HAP-1 (cell line): ENCODE data around the gene P4HA1.
A peak's percentile ranks its signal among the peaks of the same experiment; 100 is the strongest.
"Not testable (repeated sequence)": the region's sequence is repeated elsewhere in the genome, so short reads cannot be mapped to it uniquely, and the experiment has no call there.

Experiments
- DNase-seq, 2 experiments: peaks; one replicate each; pipeline ENCODE4 v3.0.0-alpha.2; 2016 to 2020; ENCODE audit warnings: low spot score in 2 of 2
- H3K27me3 ChIP-seq: fragments of 250-450 bp; sonication (Bioruptor Pico); 2 replicates; pipeline ENCODE4 v1.5.1; 2020; ENCODE audit warnings: low read depth, mild to moderate bottlenecking, moderate library complexity
- H3K36me3 ChIP-seq: fragments of 250-450 bp; sonication (Bioruptor Pico); replicated peaks from 2 replicates; pipeline ENCODE4 v1.5.1; 2020; ENCODE audit warnings: mild to moderate bottlenecking
- H3K4me1 ChIP-seq: fragments of 250-450 bp; sonication (Bioruptor Pico); 2 replicates; pipeline ENCODE4 v1.5.1; 2020; ENCODE audit warnings: mild to moderate bottlenecking
- H3K4me3 ChIP-seq: fragments of 250-450 bp; sonication (Bioruptor Pico); 2 replicates; pipeline ENCODE4 v1.5.1; 2020; ENCODE audit warnings: mild to moderate bottlenecking, moderate library complexity
- H3K9me3 ChIP-seq: fragments of 250-450 bp; sonication (Bioruptor Pico); 2 replicates; pipeline ENCODE4 v1.5.1; 2020; ENCODE audit warnings: mild to moderate bottlenecking, moderate library complexity
- in situ Hi-C: fragments of 300-500 bp; cut with MboI; formaldehyde crosslinking; loops from 3 replicates; pipeline ENCODE4 v1.14.3; 2020; ENCODE audit warnings: low sequenced_read_pairs, inconsistent platforms, mixed read lengths

The P4HA1 gene

GRCh38 chr10:73112032-73112431, 15.4 kb upstream of the P4HA1 start:
- in situ Hi-C loops, DNase-seq: not testable (repeated sequence)

GRCh38 chr10:73110345-73110849, 13.7 kb upstream of the P4HA1 start, which contains the start of gene NUDT13:
Gene NUDT13, plus strand, starts transcription at chr10:73110455. Its CDS starts 3,911 bp downstream, at chr10:73114366.
- Histone ChIP-seq H3K4me1 (peaks cover 6% of the 10 kb centered on the region; the same call in 1 of the 2 replicates), H3K4me3 (peak within 1 kb of the TSS; percentile 29), H3K36me3 (no peaks in the 10 kb centered on the region), H3K9me3 (no peaks in the 10 kb centered on the region; the same call in 1 of the 2 replicates), H3K27me3 (no peaks in the 10 kb centered on the region)
- peak; percentile 58 to 71 for DNase-seq
- in situ Hi-C loops = no loop called here

More at GRCh38 chr10:73112032-73112431, 15.4 kb upstream of the P4HA1 start:
- H3K4me1 ChIP-seq, H3K4me3 ChIP-seq, H3K36me3 ChIP-seq, H3K9me3 ChIP-seq, H3K27me3 ChIP-seq: not testable (repeated sequence)

GRCh38 chr10:73109248-73109652, 12.6 kb upstream of the P4HA1 start:
- in situ Hi-C loops, H3K27me3 ChIP-seq, H3K36me3 ChIP-seq, DNase-seq, H3K4me1 ChIP-seq, H3K9me3 ChIP-seq, H3K4me3 ChIP-seq: not testable (repeated sequence)

- no peaks in the 10 kb centered on the region for H3K27me3 ChIP-seq
- H3K36me3 ChIP-seq = no peaks in the 10 kb centered on the region
- no peaks in the 10 kb centered on the region; the same call in 1 of the 2 replicates for H3K9me3 ChIP-seq
- peaks cover 6% of the 10 kb centered on the region; the same call in 1 of the 2 replicates for H3K4me1 ChIP-seq
- no peak for DNase-seq
- no peak overlapping the region for H3K4me3 ChIP-seq
- in situ Hi-C loops = no loop called here
These were observed 9.6 kb upstream of the P4HA1 start for GRCh38 chr10:73106301-73106700.

GRCh38 chr10:73099141-73099540, 2.5 kb upstream of the P4HA1 start:
- H3K4me1 ChIP-seq = peaks cover 4% of the 10 kb centered on the region; the same call in 1 of the 2 replicates
- DNase-seq = no peak
- no peaks in the 10 kb centered on the region for H3K36me3 ChIP-seq
- no peaks in the 10 kb centered on the region for H3K9me3 ChIP-seq
- no peaks in the 10 kb centered on the region for H3K27me3 ChIP-seq
- no peak overlapping the region for H3K4me3 ChIP-seq
- in situ Hi-C loops = no loop called here

GRCh38 chr10:73097305-73097670, 622 bp upstream of the P4HA1 start:
- peak overlapping the region; percentile 81 for H3K4me3 ChIP-seq
- H3K9me3 ChIP-seq = no peaks in the 10 kb centered on the region
- in situ Hi-C loops = no loop called here
- no peaks in the 10 kb centered on the region for H3K27me3 ChIP-seq
- H3K4me1 ChIP-seq = peaks cover 8% of the 10 kb centered on the region; the same call in 1 of the 2 replicates
- no peaks in the 10 kb centered on the region for H3K36me3 ChIP-seq
- no peak for DNase-seq

- no peaks in the 10 kb centered on the region for H3K27me3 ChIP-seq
- no peaks in the 10 kb centered on the region for H3K36me3 ChIP-seq
- in situ Hi-C loops = no loop called here
- no peaks in the 10 kb centered on the region for H3K9me3 ChIP-seq
- DNase-seq = peak; percentile 61 to 77
- H3K4me3 ChIP-seq = peak overlapping the region; percentile 81
- peaks cover 8% of the 10 kb centered on the region; the same call in 1 of the 2 replicates for H3K4me1 ChIP-seq
These were observed 621 bp downstream of the P4HA1 start for GRCh38 chr10:73096041-73096448.

- DNase-seq = peak; percentile 68 to 79
- in situ Hi-C loops = no loop called here
- H3K27me3 ChIP-seq = no peaks in the 10 kb centered on the region
- peaks cover 8% of the 10 kb centered on the region; the same call in 1 of the 2 replicates for H3K4me1 ChIP-seq
- no peaks in the 10 kb centered on the region for H3K36me3 ChIP-seq
- no peaks in the 10 kb centered on the region for H3K9me3 ChIP-seq
- peak overlapping the region; percentile 81 for H3K4me3 ChIP-seq
These were observed 1.1 kb downstream of the P4HA1 start for GRCh38 chr10:73095481-73096021.

GRCh38 chr10:73094986-73095480, 1.6 kb downstream of the P4HA1 start:
- Histone ChIP-seq H3K9me3 (no peaks in the 10 kb centered on the region), H3K4me1 (peaks cover 8% of the 10 kb centered on the region; the same call in 1 of the 2 replicates), H3K36me3 (no peaks in the 10 kb centered on the region), H3K4me3 (peak overlapping the region; percentile 81), H3K27me3 (no peaks in the 10 kb centered on the region)
- DNase-seq = no peak
- in situ Hi-C loops = no loop called here

GRCh38 chr10:73093922-73094850, 2.5 kb downstream of the P4HA1 start:
- Histone ChIP-seq H3K4me1 (peaks cover 8% of the 10 kb centered on the region; the same call in 1 of the 2 replicates), H3K9me3 (no peaks in the 10 kb centered on the region), H3K27me3 (no peaks in the 10 kb centered on the region), H3K4me3 (peak overlapping the region; percentile 81), H3K36me3 (no peaks in the 10 kb centered on the region)
- no peak for DNase-seq
- in situ Hi-C loops = no loop called here

GRCh38 chr10:73092830-73093229, 3.8 kb downstream of the P4HA1 start:
- in situ Hi-C loops = no loop called here
- DNase-seq = no peak
- H3K9me3 ChIP-seq = no peaks in the 10 kb centered on the region
- no peak overlapping the region for H3K4me3 ChIP-seq
- no peaks in the 10 kb centered on the region for H3K36me3 ChIP-seq
- H3K4me1 ChIP-seq = peaks cover 8% of the 10 kb centered on the region; the same call in 1 of the 2 replicates
- H3K27me3 ChIP-seq = no peaks in the 10 kb centered on the region

- DNase-seq = no peak
- in situ Hi-C loops = no loop called here
- H3K4me3 ChIP-seq = no peak overlapping the region
These were observed 8.4 kb downstream of the P4HA1 start for GRCh38 chr10:73088304-73088703.

GRCh38 chr10:73086816-73087215, 9.8 kb downstream of the P4HA1 start:
- Histone ChIP-seq H3K36me3 (no peaks in the 10 kb centered on the region), H3K27me3 (no peaks in the 10 kb centered on the region), H3K4me3 (no peak overlapping the region), H3K4me1 (no peaks in the 10 kb centered on the region), H3K9me3 (no peaks in the 10 kb centered on the region)
- in situ Hi-C loops = no loop called here
- DNase-seq = no peak

More at GRCh38 chr10:73088304-73088703, 8.4 kb downstream of the P4HA1 start:
- Histone ChIP-seq H3K36me3 (no peaks in the 10 kb centered on the region), H3K9me3 (no peaks in the 10 kb centered on the region), H3K27me3 (no peaks in the 10 kb centered on the region), H3K4me1 (no peaks in the 10 kb centered on the region)
